Stomach (tissue), 4 donors: ENCODE measurements around the gene SLC29A1.

Experiments
- EP300 ChIP-seq: sonication (generic); formaldehyde crosslinking; IDR thresholded peaks from one replicate; pipeline ENCODE4 v1.6.1; 2017; ENCODE audit warnings: antibody characterized with exemption
- POLR2A ChIP-seq, 4 donors: fragments of 450-650 bp; IDR thresholded peaks; one replicate each; pipeline ENCODE4 v1.6.1; 2016; ENCODE audit warnings: antibody characterized with exemption in 4 of 4, control low read depth in 2 of 4, mild to moderate bottlenecking in 1 of 4, moderate library complexity in 1 of 4
- POLR2AphosphoS5 ChIP-seq, 3 donors: sonication (generic); formaldehyde crosslinking; IDR thresholded peaks; one replicate each; pipeline ENCODE4 v1.6.1; 2016; ENCODE audit warnings: antibody characterized with exemption in 3 of 3
- TF ChIP-seq, protein P1 (sequence below), 7 experiments: fragments of 450-650 bp in 4 of 7; fragments of 200-600 bp in 3 of 7; sonication (generic) in 3 of 7; IDR thresholded peaks; one replicate each; pipeline ENCODE4 v1.5.1; 2016 to 2019; ENCODE audit warnings: antibody characterized with exemption in 7 of 7, control low read depth in 2 of 7, mild to moderate bottlenecking in 1 of 7

DNA sequence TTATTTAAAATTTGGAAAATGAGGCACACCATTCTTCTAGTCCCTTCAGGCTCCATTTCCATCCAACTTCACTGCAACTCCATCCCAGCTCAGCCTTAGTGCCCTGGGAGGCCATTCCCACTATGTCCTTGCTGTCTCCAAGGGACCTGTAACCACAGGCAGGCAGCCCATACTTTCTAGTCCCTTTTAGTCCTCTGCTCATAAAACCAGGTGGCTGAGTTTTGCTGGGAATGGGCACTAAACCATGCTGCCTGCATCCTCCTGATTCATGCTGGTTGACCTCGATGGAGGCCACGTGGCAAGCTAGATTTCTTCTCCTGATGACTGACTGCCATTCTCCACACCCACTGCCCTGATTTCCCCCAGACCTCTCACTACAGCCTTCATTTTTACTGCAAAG lies 34.1 kb upstream of the SLC29A1 start:
- TF ChIP-seq, protein P1, sequence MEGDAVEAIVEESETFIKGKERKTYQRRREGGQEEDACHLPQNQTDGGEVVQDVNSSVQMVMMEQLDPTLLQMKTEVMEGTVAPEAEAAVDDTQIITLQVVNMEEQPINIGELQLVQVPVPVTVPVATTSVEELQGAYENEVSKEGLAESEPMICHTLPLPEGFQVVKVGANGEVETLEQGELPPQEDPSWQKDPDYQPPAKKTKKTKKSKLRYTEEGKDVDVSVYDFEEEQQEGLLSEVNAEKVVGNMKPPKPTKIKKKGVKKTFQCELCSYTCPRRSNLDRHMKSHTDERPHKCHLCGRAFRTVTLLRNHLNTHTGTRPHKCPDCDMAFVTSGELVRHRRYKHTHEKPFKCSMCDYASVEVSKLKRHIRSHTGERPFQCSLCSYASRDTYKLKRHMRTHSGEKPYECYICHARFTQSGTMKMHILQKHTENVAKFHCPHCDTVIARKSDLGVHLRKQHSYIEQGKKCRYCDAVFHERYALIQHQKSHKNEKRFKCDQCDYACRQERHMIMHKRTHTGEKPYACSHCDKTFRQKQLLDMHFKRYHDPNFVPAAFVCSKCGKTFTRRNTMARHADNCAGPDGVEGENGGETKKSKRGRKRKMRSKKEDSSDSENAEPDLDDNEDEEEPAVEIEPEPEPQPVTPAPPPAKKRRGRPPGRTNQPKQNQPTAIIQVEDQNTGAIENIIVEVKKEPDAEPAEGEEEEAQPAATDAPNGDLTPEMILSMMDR (IDR thresholded peaks at IDR 0.05), result no peak
- TF ChIP-seq POLR2AphosphoS5 (IDR thresholded peaks at IDR 0.05) (no peak), POLR2A (IDR thresholded peaks at IDR 0.05) (no peak), EP300 (no peak)
